Activated CD8-positive, alpha-beta memory T cell treated with anti-CD3 and anti-CD28 coated beads, Interleukin-2, amount 50 U/mL, for 1 hour (primary cell): ENCODE measurements around the gene TMPRSS6.

Source experiments
- DNase-seq: peaks from one replicate; pipeline ENCODE4 v3.0.0-alpha.2; 2020; ENCODE audit errors: extremely low read depth

The TMPRSS6 gene

DNA sequence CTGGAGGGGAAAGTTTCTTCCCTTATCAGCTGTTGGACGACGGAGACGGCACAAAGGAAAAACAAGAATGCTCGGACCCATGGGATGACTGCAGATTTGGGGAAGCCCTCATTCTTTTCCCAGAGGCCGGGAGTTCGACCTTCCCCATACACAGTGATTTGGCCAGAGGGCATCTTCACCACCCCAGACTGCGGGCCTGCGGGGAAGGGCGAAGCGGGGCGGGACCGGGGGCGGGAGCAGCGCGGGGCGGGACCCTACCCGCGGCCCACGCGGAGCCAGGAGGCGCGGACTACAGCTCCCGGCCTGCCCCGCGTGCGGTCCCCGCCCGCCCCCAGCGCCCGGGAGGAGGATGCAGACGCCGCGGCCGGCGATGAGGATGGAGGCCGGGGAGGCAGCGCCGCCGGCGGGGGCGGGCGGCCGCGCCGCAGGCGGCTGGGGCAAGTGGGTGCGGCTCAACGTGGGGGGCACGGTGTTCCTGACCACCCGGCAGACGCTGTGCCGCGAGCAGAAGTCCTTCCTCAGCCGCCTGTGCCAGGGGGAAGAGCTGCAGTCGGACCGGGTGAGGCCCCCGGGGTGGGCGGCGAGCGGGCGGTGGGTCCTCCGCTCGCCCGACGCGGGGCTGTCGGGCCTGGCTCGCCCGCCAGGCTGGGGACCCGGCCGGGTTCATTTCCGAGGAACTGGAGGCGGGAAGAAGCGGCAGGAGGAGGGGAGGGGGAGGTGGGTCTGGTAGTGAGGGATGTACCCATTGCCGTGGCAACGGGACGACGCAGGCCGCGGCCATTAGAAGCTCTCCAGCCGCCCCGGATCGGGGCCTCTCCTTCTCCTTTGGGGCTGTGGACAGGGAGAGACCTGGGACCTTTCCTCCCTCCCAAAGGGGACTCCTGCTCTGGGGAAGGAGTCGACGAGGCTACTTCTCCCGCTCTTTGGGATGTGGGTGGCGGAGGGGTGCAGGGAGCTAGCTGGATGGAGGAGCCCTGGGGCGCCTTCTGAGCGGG, 57.8 kb downstream of the TMPRSS6 start, which contains the start of gene KCTD17:
Gene KCTD17 (plus strand): TSS at position 352 of the 995 bp plus-strand sequence. CDS start 19 bp downstream, at position 371.
- no peak for DNase-seq

DNA sequence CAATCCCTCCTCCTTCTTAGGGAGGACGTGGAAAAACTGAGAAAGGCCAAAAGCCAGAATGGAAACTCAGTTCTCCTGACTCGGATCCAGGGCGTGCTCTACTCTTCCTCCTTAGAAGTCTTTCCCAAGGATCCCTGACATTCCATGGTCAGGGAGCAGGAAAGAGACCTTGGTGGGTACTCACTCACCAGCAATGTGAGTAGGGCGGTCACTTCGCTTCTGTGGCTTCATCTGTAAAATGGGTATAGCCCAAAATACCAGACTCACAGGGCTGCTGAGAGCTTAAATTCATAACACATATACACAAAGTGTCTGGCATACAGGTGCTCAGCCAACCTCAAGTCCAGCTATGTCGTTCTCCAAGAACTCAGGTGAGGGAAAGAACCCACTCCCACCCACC, 58.6 kb downstream of the TMPRSS6 start:
- DNase-seq = no peak

- no peak for DNase-seq
Measured at GRCh38 chr22:37049224-37049623, 60.3 kb downstream of the TMPRSS6 start.

GRCh38 chr22:37048133-37048532, 61.4 kb downstream of the TMPRSS6 start:
- DNase-seq = no peak

DNA sequence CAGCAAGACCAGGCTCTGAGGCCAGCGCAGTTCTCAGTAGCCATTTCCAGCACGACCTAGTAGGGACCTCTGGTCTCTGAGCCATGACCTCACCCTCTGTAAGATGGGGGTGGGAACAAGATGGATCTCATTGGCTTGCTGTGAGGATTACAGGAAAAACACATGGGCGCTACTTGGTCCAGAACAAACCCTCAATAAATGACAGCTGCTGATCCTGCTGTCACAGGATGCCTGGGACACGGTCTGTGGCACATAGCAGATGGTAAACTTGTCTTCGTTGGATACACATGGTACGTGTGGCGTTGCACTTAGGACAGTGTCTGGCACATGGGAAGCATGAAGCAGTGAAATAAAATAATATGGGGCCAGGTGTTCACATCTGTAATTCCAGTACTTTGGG, 62.5 kb downstream of the TMPRSS6 start:
- DNase-seq = no peak

DNA sequence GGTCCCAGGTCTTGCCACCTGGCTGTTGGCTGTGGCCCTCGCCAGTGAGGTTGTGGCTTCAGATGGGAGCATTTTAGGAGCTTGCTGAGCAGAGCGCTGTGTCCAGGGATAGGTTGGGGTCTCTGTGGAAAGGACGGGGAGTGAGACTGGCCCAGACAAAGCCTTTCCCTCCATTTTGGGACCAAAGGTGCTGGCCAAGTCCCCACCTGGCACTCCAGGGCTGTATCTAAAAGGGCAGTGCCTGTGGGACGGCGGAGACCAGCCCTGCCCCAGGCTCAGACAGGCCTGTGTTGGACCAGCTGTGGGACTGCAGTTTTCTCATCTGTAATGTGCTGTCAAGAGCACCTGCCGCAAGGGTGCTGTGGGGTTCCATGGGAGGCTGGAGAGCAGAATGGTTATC, 62.9 kb downstream of the TMPRSS6 start:
- no peak for DNase-seq

GRCh38 chr22:37045958-37046357, 63.6 kb downstream of the TMPRSS6 start:
- no peak for DNase-seq

DNA sequence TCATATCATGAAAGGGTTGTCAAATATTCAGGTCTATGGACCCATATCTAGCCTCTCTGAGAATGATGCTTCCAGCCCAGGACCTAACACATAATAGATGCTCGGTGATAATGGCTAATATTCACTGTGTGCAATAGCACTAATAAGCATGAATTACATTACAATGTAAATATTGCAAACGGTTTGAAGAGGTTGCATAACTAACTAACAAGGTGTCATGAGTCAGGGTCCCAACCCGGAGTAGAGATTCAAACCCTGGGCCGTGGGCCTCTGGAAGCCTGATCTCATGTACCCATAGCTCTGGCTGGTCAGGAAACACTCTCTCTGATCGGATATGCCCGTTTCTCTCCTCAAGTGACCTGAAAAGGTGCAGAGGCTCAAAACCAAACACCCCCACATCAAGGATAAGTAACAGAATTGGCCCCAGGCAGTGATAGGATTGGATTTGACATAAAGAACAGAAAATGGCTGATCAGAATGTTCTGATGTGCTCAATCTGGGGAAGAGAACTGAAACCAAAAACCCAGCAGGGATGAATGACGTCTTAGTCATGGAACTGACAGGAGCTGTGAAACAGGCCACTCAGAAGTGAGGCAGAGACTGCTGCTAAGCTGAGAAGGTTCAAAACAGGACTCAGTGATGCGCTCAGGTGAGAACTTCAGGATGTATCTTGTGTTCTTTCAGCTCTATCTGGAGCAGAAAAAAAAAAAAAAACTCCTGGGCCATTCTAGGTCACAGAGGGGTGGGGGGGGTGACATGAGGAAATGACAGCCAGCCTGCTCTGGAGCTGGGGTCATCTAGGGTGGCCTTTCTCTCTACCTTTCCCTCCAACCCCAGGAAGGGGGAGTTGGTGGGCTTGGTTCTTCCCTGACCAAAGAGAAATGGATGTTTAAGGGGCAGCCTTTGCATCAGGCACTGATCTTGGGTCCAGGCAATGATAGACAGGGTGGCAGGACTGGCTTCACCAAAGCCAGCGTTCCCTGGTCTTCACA, 64.6 kb downstream of the TMPRSS6 start:
- no peak for DNase-seq

- DNase-seq = no peak
Measured at GRCh38 chr22:37043828-37044538, 65.5 kb downstream of the TMPRSS6 start.

GRCh38 chr22:37043209-37043827, 66.2 kb downstream of the TMPRSS6 start:
- DNase-seq = no peak

DNA sequence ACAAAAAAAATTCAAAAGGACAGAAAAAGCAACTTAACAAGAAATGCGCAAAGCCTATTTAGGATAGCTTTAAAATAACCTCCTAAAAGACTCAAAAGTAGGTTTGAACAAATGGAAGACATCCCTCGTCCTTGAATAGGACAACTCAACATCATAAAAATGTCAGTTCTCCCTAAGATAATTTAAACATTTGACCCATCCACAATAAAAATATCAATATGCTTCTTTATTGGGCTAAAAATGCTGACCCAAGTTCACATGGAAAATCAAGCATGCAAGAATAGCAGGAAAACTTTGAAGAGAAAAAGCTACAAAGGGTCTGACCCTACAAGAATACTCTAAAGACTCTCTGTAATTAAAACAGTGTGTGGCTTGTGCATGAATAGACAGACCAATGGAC, 70.0 kb downstream of the TMPRSS6 start:
- DNase-seq = no peak

DNA sequence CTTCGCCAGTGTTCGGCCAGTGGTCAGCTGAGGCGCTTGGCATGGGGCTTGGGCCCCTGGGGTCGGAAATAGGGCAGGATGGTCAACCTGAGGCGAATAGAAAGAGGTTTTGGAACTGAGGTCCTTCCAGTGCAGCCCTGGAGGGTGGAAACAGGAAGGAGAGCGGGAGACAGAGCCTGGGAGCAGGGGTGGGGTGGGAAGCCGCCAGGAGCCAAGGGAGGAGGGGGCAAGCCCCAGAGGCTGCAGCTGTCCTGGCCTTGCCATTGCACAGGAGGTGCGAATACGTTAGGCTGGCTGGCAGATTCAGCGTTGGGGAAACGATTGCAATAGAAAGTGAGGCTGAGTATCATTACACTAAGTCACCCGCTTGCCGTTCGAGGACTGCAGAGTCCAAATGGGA, 71.8 kb downstream of the TMPRSS6 start:
- DNase-seq = no peak

- no peak for DNase-seq
Measured at GRCh38 chr22:37036655-37037377, 72.7 kb downstream of the TMPRSS6 start.

GRCh38 chr22:37033605-37034430, 75.7 kb downstream of the TMPRSS6 start:
- DNase-seq = no peak

GRCh38 chr22:37032535-37033460, 76.7 kb downstream of the TMPRSS6 start:
- DNase-seq = no peak

DNA sequence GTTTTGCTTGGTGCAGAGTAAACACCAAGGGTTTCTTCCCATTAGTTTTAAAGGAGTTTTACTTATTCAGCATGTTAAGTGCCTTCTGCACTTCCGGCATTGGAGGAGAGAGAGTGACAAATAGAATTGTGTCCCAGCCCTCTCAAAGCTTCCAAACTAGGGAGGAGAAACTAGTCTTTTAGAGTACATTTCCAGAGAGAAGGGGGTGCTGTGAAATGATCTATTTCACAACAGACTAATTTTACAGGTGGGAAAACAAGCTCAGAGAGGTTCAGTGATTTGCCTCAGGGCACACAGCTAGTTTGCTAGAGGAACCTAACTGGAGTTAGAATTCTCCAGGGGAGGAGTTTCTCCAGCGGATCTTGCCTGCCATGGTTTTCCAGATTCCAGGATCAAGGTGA, 77.4 kb downstream of the TMPRSS6 start:
- no peak for DNase-seq

DNA sequence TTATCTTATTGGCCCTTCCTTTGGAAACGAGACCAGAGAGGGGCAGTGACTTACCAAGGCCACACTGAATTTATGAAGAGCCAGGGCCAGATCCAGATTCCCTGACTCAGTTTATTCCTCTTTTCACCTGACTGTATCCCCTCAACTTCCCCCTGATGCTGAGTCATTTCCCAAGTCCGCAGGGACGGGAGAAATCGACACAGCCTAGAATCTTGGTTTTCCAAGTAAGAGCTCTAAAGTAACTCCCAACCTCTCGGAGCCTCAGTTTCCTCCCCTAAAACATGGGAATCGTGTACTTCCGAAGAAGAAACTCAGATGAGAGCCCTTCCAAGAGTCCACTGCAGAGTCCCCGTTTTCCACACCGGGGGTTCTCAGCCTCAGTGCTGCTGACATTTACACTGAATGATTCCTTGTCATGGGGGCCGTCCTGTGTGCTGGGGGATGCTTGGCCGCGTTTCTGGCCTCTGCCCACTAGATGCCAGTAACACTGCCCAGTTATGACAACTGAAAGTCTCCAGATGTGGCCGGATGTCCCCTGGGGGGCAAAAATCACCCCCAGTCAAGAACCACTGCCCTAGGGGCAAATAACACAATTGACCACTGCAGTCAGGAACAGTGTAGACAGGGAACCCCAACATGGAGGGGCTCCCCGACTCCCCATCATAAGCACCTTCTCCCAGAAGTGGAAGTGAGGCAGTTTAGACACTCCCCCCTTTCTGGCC, 78.8 kb downstream of the TMPRSS6 start:
- no peak for DNase-seq
